Psoas muscle (tissue), 8 donors: ENCODE measurements around the gene NPTN. TPM values are rescaled to one million over a fixed set of nuclear protein-coding genes. Genes with fewer than 3 reads are reported as not detected.

Source experiments
- ATAC-seq, 4 donors: fragments of 200-7000 bp; cut with Tn5 transposase; one replicate each; pipeline ENCODE4 v1.9.1; 2020; ENCODE audit warnings: moderate library complexity in 3 of 4, mild to moderate bottlenecking in 2 of 4
- DNase-seq, 2 donors: peaks; one replicate each; pipeline ENCODE4 v3.0.0-alpha.2; 2020
- H3K27ac ChIP-seq: fragments of 200-600 bp; one replicate; pipeline ENCODE4 v1.8.0; 2022
- H3K27me3 ChIP-seq, 3 donors: fragments of 200-600 bp in 1 of 3; one replicate each; pipeline versions ENCODE4 v1.6.1 to v1.8.0; 2013 to 2022; ENCODE audit warnings: low read length in 2 of 3, mild to moderate bottlenecking in 2 of 3, moderate library complexity in 1 of 3; ENCODE audit not compliant: insufficient read depth in 3 of 3
- H3K36me3 ChIP-seq, 2 donors: fragments of 200-600 bp in 1 of 2; one replicate each; pipeline versions ENCODE4 v1.6.1 to v1.8.0; 2013 to 2022; ENCODE audit warnings: low read depth in 1 of 2, mild to moderate bottlenecking in 1 of 2, moderate library complexity in 1 of 2; ENCODE audit not compliant: insufficient read depth in 1 of 2
- H3K4me1 ChIP-seq: fragments of 200-600 bp; one replicate; pipeline ENCODE4 v1.8.0; 2022
- H3K4me3 ChIP-seq: fragments of 200-600 bp; one replicate; pipeline ENCODE4 v1.8.0; 2022; ENCODE audit warnings: mild to moderate bottlenecking
- H3K9me3 ChIP-seq: fragments of 200-600 bp; one replicate; pipeline ENCODE4 v1.8.0; 2022
- CTCF ChIP-seq: fragments of 200-600 bp; IDR thresholded peaks from one replicate; pipeline ENCODE4 v1.8.0; 2022; ENCODE audit warnings: antibody characterized with exemption
- WGBS, 3 donors: extraction: QIAGEN DNeasy Blood & Tissue Kit; methylation state at CpG; one replicate each; pipeline versions ENCODE4 v1.1.6 to v1.1.7; 2013; 5-methylcytosine and 5-hydroxymethylcytosine counted together
- intact Hi-C, 2 donors: fragments of 100-400 bp; cut with DNase I; formaldehyde crosslinking; loops; one replicate each; pipeline versions ENCODE4 v1.11.0 to v1.14.2; 2022
- polyA plus RNA-seq, 3 donors: library from polyadenylated mRNA; stranded (reverse); fragments of 200-250 nt; gene quantifications; one replicate each; pipeline ENCODE4 v1.2.3, GENCODE V29; 2013
- total RNA-seq, 4 donors: library from RNA; stranded (reverse); fragmentation: NEBNext Ultra II Directional in 2 of 4; extraction: Animal tissue kit (Norgen Biotek cat#: 25700) in 2 of 4; gene quantifications; one replicate each; pipeline versions ENCODE4 v1.2.1 to v1.2.4, GENCODE V29; 2021 to 2023
- donor health status: healthy with polysubstance abuse.
- donor health status: DM: no; HTN: no; CAD: no; lungs with moderate emphysema.
- donor health status: Bipolar disorder and iron deficiency.
- donor health status: healthy.
- donor health status: DM: yes; HTN: yes; CAD: no.
- donor health status: DM: no; HTN: no; CAD: no.
- donor health status: DM: no; HTN: no; CAD: no.
- donor health status: DM: yes; HTN: yes; CAD: no.

NPTN gene
- total and polyA plus RNA-seq, 7 donors, result 26.3 to 41.1 (median 32.1) TPM

DNA sequence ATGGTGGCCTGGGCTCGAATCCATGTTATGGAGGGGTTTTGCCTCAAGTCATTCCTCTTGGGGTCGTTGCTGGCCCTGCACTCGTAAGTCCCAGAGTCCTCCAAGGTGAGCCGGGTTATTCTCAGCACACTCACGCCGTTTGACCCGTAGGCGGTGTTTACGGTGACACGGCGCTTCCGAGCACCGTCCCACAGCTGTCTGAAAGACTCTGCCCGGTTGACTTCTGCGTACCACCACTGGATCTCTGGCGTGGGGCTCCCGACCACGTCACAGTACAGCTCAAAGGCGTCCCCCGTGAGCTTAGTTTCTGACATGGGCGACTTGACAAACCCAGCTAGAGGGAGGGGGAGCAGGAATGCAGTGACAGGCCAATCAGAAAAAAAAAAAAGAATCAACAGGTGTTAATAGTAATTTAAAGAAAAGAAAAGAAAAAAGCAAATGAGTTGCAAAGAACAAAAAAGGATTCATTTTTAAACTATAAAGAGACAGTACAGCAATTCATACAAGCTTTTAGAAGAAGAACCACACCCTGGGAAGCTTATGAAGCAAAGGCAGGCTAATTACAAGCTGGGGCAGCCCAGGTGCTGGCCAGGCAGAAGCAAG, 36.1 kb downstream of the NPTN start:
- intact Hi-C loops, result loop anchor here in 1 of 2 donors (5.0 kb wide), 1 partner anchor 35 kb away; the partner anchor contains the start of gene NPTN
- no peak for TF ChIP-seq CTCF
- Histone ChIP-seq H3K27ac (no peak overlapping the region), H3K27me3 (no peaks in the 10 kb centered on the region), H3K36me3 (no peaks in the 10 kb centered on the region), H3K4me1 (peaks cover 66% of the 10 kb centered on the region), H3K4me3 (no peak overlapping the region), H3K9me3 (no peaks in the 10 kb centered on the region)
- WGBS, 3 donors, result 89 to 94% (median 90%) methylated on average over 21 of the region's 21 CpGs
- DNase-seq (no peak), ATAC-seq (no peak)

DNA sequence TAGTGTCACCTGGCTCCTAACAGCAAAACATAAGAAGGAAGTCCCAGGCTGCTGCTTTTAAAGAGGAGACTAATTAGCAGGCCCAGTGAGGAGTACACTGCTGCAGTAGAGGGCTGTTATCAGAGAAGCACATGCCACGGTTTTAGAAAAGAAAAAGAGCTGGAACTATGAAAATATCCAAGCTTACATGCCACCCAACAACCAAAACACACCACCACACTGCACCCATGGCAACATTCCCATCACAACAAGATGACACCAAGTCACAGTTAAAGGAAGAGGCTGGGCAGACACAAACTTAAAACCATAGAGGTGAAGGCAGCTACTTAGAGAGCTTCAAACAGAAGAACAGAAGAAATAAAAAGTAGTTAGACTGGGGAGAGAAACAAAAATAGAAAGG, 37.0 kb downstream of the NPTN start:
- TF ChIP-seq CTCF, result no peak
- Histone ChIP-seq H3K9me3 (no peaks in the 10 kb centered on the region), H3K27me3 (no peaks in the 10 kb centered on the region), H3K27ac (no peak overlapping the region), H3K36me3 (peaks cover 0 to 8% of the 10 kb centered on the region in 2 donors), H3K4me3 (no peak overlapping the region), H3K4me1 (peaks cover 57% of the 10 kb centered on the region)
- no peak for DNase-seq
- WGBS, 3 donors, result 24 to 30% (median 29%) methylated on average over 1 of the region's 1 CpG
- intact Hi-C loops, result loop anchor here in 1 of 2 donors (5.0 kb wide), 1 partner anchor 36 kb away; the partner anchor contains the start of gene NPTN
- ATAC-seq, result no peak

DNA sequence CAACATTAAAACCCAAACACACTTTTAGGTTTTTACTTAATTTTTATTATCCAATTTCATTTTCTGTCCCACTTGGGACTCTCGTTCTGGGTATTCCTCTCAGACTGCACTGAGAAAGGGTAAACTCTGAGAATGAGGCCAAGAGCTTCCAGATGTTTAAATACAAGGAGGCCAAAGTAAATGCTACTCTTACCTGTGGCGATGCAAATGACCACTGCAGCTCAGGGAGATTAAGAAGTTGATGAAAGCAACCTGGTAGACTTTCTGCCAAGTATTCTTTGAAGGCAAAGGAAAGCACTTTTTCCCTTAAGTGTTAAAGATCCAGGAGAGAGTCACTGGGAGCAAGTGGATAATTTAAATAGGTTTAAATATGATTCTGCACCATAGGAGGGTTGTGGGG, 39.1 kb downstream of the NPTN start:
- peaks cover 42% of the 10 kb centered on the region for H3K4me1 ChIP-seq

GRCh38 chr15:73593304-73594074, 39.7 kb downstream of the NPTN start:
- 53 to 56% (median 53%) methylated on average over 9 of the region's 9 CpGs for WGBS, 3 donors
- no peak for TF ChIP-seq CTCF
- intact Hi-C loops, result no loop called here
- no peak for DNase-seq
- Histone ChIP-seq H3K4me3 (no peak overlapping the region), H3K9me3 (no peaks in the 10 kb centered on the region), H3K36me3 (peaks cover 0 to 30% of the 10 kb centered on the region in 2 donors), H3K27me3 (no peaks in the 10 kb centered on the region), H3K27ac (no peak overlapping the region), H3K4me1 (peaks cover 38% of the 10 kb centered on the region)
- no peak for ATAC-seq

More for the DNA sequence above, 39.1 kb downstream of the NPTN start:
- H3K27me3 ChIP-seq, result no peaks in the 10 kb centered on the region
- intact Hi-C loops, result no loop called here
- H3K36me3 ChIP-seq, result peaks cover 0 to 24% of the 10 kb centered on the region in 2 donors
- no peak for DNase-seq
- WGBS, 3 donors, result 78 to 87% (median 81%) methylated on average over 2 of the region's 2 CpGs
- H3K4me3 ChIP-seq, result no peak overlapping the region
- ATAC-seq, result no peak
- H3K9me3 ChIP-seq, result no peaks in the 10 kb centered on the region
- TF ChIP-seq CTCF, result no peak
- no peak overlapping the region for H3K27ac ChIP-seq
